Activated CD4-positive, alpha-beta T cell treated with anti-CD3 and anti-CD28 coated beads for 48 hours (primary cell): ENCODE measurements around the gene FBXO27.

Source experiments
- DNase-seq: peaks from one replicate; pipeline ENCODE4 v3.0.0-alpha.2; 2020

FBXO27 gene

DNA sequence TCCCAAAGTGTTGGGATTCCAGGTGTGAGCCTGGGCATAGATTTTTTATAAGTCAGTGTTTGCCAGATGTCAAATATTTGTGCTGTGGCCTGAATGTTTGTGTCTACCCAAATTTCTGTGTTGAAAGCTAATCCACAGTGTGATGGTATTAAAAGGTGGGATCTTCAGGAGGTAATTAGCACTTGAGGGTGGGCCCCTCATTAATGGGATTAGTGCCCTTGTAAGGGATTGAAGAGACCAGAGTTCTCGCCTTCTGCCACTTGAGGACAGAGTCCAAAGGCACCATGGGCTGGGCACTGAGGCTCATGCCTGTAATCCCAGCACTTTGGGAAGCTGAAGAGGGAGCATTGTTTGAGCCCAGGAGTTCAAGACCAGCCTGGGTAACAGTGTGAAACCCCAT is 47.1 kb downstream of the FBXO27 start:
- no peak for DNase-seq

DNA sequence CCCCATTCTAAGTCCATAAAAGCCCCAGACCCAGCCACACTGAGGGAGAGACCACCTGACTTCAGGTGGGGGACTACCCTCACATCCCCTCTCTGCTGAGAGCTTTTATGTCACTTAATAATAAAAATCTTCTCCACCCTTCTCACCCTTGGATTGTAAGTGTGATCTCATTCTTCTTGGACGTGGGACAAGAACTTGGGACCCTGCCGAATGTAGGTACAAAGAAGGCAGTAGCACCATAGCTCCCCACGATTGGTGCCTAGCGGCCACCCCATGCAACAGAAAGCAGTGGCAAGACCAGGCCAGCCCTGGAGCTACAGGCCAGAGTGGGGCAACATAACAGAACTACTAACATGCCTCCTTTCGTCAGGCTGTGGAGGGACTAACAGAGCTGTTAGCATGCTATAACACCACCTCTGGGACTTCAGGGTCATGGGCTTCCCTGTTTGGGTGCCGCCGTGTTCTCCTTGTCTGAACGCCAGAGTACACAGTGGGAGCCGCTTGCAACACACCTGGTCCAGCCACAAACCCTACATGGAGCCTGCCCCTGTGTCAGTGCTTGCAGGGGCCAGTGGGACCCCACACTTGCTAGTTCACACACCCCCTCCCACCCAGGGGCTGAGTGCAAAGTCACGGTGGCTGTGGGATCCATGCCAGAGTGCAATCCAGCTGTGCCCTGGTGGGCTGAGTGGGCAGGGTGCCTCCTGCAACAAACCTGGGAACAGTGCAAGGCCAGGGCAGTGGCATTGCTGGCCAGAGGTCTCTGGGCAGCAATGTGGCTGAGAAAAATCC is 51.6 kb downstream of the FBXO27 start:
- DNase-seq, result no peak

GRCh38 chr19:38979812-38980211 is 52.5 kb downstream of the FBXO27 start:
- no peak for DNase-seq

- no peak for DNase-seq
Observed at GRCh38 chr19:38978326-38978689, 54.0 kb downstream of the FBXO27 start.

DNA sequence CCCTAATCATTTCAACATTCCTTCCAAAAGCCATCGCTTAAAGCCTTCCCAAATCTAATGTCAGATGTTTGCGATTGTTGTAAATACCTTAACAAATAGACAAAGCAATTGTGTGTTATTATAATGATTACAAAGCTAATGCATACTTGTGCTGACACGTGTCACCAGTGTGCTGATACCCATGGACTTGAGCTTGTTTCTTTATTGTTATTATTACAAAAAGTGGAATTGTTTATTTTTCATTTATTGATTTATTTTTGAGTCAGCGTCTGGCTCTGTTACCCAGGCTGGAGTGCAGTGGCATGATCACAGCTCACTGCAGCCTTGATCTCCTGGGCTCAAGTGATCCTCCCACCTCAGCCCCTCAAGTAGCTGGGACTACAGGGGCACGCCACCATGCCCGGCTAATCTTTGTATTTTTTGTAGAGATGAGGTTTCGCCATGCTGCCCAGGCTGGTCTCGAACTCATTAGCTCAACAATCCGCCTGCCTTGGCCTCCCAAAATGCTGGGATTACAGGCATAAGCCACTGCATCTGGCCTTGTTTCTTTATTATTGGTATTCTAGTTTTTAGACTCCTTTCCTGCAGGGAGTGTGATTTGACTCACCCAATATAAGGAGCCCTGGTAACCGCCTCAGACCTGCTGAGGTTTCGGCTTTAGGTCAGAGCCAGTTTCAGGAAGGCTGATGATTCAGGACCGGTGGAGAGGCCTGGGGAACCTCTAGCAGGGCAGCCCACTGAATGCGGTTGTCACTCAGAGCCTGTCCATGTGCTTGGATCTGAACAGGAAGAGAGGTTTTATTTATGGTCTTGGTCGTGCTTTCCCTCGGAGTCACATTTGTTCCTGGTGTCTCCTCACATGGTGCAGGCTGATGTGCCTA is 54.7 kb downstream of the FBXO27 start:
- DNase-seq, result peak; percentile 84

DNA sequence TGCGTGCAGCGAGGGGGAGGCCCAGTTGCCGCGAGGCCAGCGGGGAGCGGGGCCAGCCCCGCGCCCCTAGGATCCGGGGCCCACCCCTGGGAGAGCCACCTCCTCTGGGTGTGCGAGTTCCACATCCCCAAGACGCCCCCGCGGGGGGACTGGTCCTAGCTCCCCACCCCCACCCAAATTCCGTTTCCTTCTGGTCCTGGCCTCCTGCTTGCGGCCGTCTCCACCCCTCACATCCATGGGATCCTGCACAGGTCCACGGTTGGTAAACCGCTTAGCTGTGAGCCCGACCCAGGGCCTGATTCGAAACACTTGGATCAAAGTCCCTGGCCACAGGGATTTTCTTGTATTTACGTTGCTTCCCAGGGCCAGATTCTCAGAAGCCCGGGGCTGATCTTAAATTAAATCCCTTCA is 56.5 kb downstream of the FBXO27 start:
- DNase-seq, result no peak

- no peak for DNase-seq
Observed at GRCh38 chr19:38975214-38975860, 57.0 kb downstream of the FBXO27 start, which contains the start of gene FBXO17. TSS of gene FBXO17 (minus strand) at chr19:38975742. CDS start at chr19:38950319, 25,423 bp downstream.

- no peak for DNase-seq
Observed at GRCh38 chr19:38974624-38975213, 57.6 kb downstream of the FBXO27 start.
